Measurements from ENCODE around the gene TGFB1. TPM values are rescaled to one million over a fixed set of nuclear protein-coding genes. Genes with fewer than 3 reads are reported as not detected.

The TGFB1 gene
- total RNA-seq, 1 experiment from 2014 or later, result 8.6 TPM

Other genes starting within 250 kb of the TGFB1 start
- not detected in 2 replicates for gene CYP2F1, start 239.5 kb downstream of the TGFB1 start, total RNA-seq (2014; rRNA removed; shearing (Covaris generic); ENCODE audit: low replicate concordance)
- gene CYP2S1, start 160.7 kb downstream of the TGFB1 start, total RNA-seq (2014; rRNA removed; shearing (Covaris generic); ENCODE audit: low replicate concordance), result 3.9 and 5.0 TPM in 2 replicates
- gene AXL, start 134.7 kb downstream of the TGFB1 start, total RNA-seq (2014; rRNA removed; shearing (Covaris generic); ENCODE audit: low replicate concordance), result 294 and 355 TPM in 2 replicates
- gene HNRNPUL1, start 89.5 kb downstream of the TGFB1 start, total RNA-seq (2014; rRNA removed; shearing (Covaris generic); ENCODE audit: low replicate concordance), result 149 and 151 TPM in 2 replicates
- 2.8 and 22.3 TPM in 2 replicates for gene CCDC97, start 43.8 kb downstream of the TGFB1 start, total RNA-seq (2014; rRNA removed; shearing (Covaris generic); ENCODE audit: low replicate concordance)
- 2.4 and 31.0 TPM in 2 replicates for gene B9D2, start 10.2 kb upstream of the TGFB1 start, total RNA-seq (2014; rRNA removed; shearing (Covaris generic); ENCODE audit: low replicate concordance)
- gene TMEM91, start 22.6 kb upstream of the TGFB1 start, total RNA-seq (2014; rRNA removed; shearing (Covaris generic); ENCODE audit: low replicate concordance), result 0.64 and 1.5 TPM in 2 replicates
- 64.6 and 95.3 TPM in 2 replicates for gene EXOSC5, start 43.4 kb upstream of the TGFB1 start, total RNA-seq (2014; rRNA removed; shearing (Covaris generic); ENCODE audit: low replicate concordance)
- 22.0 and 58.6 TPM in 2 replicates for gene BCKDHA, start 43.9 kb upstream of the TGFB1 start, total RNA-seq (2014; rRNA removed; shearing (Covaris generic); ENCODE audit: low replicate concordance)
- gene B3GNT8, start 73.5 kb upstream of the TGFB1 start, total RNA-seq (2014; rRNA removed; shearing (Covaris generic); ENCODE audit: low replicate concordance), result not detected in 2 replicates
- gene DMAC2, start 86.0 kb upstream of the TGFB1 start, total RNA-seq (2014; rRNA removed; shearing (Covaris generic); ENCODE audit: low replicate concordance), result 37.6 and 56.2 TPM in 2 replicates
- not detected in 2 replicates for gene ERICH4, start 89.2 kb upstream of the TGFB1 start, total RNA-seq (2014; rRNA removed; shearing (Covaris generic); ENCODE audit: low replicate concordance)
- gene CEACAM21, start 222.2 kb upstream of the TGFB1 start, total RNA-seq (2014; rRNA removed; shearing (Covaris generic); ENCODE audit: low replicate concordance), result not detected in 2 replicates